K562 (cell line): ENCODE measurements around the gene LRGUK. TPM values are rescaled to one million over a fixed set of nuclear protein-coding genes. Genes with fewer than 3 reads are reported as not detected.
A peak's percentile ranks its signal among the peaks of the same experiment; 100 is the strongest.

Source experiments
- ATF7 ChIP-seq: fragments of 450-650 bp; IDR thresholded peaks from 2 replicates; pipeline ENCODE4 v1.7.1; 2014; ENCODE audit warnings: mild to moderate bottlenecking, moderate library complexity
- CAMTA2 ChIP-seq: fragments of 250-450 bp; sonication (Bioruptor Pico); conservative IDR thresholded peaks from 2 replicates; pipeline ENCODE4 v1.5.1; 2022
- CXXC5 ChIP-seq: fragments of 250-450 bp; sonication (Bioruptor Pico); IDR thresholded peaks from 2 replicates; pipeline ENCODE4 v1.8.0; 2022; ENCODE audit warnings: inconsistent platforms, mild to moderate bottlenecking, moderate library complexity
- E2F3 ChIP-seq: fragments of 250-450 bp; sonication (Bioruptor Pico); IDR thresholded peaks from 2 replicates; pipeline ENCODE4 v1.4.0; 2020; ENCODE audit warnings: mild to moderate bottlenecking
- ELF1 ChIP-seq: fragments of 200-800 bp; sonication (Bioruptor generic); IDR thresholded peaks from 2 replicates; pipeline ENCODE4 v1.6.1; 2016; ENCODE audit warnings: missing genetic modification characterization, missing compliant biosample characterization
- ELF4 ChIP-seq: fragments of 450-650 bp; formaldehyde crosslinking; IDR thresholded peaks from 2 replicates; pipeline ENCODE4 v1.4.0; 2022; ENCODE audit warnings: missing genetic modification characterization
- ETV6 ChIP-seq, 3 experiments: fragments of 150-350 bp in 1 of 3; sonication (generic) in 1 of 3; formaldehyde crosslinking in 1 of 3; IDR thresholded peaks; 2 replicates each; pipeline versions ENCODE4 v1.6.1 to v1.8.0; 2014 to 2022; ENCODE audit warnings: borderline replicate concordance in 2 of 3, low read depth in 2 of 3, antibody characterized with exemption in 1 of 3, low read length in 1 of 3, mild to moderate bottlenecking in 1 of 3, missing genetic modification reagents in 1 of 3
- FOXJ2 ChIP-seq: fragments of 200-800 bp; sonication (Bioruptor generic); IDR thresholded peaks from 2 replicates; pipeline ENCODE4 v1.6.1; 2016; ENCODE audit warnings: missing genetic modification characterization, missing compliant biosample characterization
- FOXK2 ChIP-seq, 2 experiments: fragments of 450-650 bp; IDR thresholded peaks in 1 of 2; conservative IDR thresholded peaks in 1 of 2; 2 replicates each; pipeline ENCODE4 v1.6.1; 2016; ENCODE audit warnings: low read depth in 2 of 2, mild to moderate bottlenecking in 1 of 2
- IFI16 ChIP-seq: fragments of 250-450 bp; sonication (Bioruptor Pico); IDR thresholded peaks from 2 replicates; pipeline ENCODE4 v2.1.2; 2022; ENCODE audit warnings: mild to moderate bottlenecking, inconsistent platforms
- JUN ChIP-seq, 2 experiments: sonication (generic) in 1 of 2; formaldehyde crosslinking in 1 of 2; IDR thresholded peaks; 2 replicates each; pipeline versions ENCODE4 v1.6.1 to v1.8.0; 2012 to 2022; ENCODE audit warnings: borderline replicate concordance in 2 of 2, mild to moderate bottlenecking in 2 of 2, improper control_type of control experiment in 1 of 2, low read depth in 1 of 2, low read length in 1 of 2, missing genetic modification reagents in 1 of 2
- KAT7 ChIP-seq: sonication (generic); formaldehyde crosslinking; IDR thresholded peaks from 2 replicates; pipeline ENCODE4 v1.8.0; 2022; ENCODE audit warnings: missing genetic modification reagents, mild to moderate bottlenecking, borderline replicate concordance
- KLF16 ChIP-seq: IDR thresholded peaks from 2 replicates; pipeline ENCODE4 v1.6.1; 2016; ENCODE audit warnings: antibody characterized with exemption
- MAZ ChIP-seq, 2 experiments: fragments of 450-650 bp in 1 of 2; sonication (generic) in 1 of 2; formaldehyde crosslinking; IDR thresholded peaks in 1 of 2; conservative IDR thresholded peaks in 1 of 2; 2 replicates each; pipeline versions ENCODE4 v1.4.0 to v1.5.0; 2020; ENCODE audit warnings: mild to moderate bottlenecking in 1 of 2, missing genetic modification reagents in 1 of 2
- MYC ChIP-seq, 2 experiments: fragments of 250-450 bp in 1 of 2; sonication (Bioruptor Pico) in 1 of 2; IDR thresholded peaks; 2 replicates each; pipeline versions ENCODE4 v1.5.1 to v1.6.1; 2012 to 2021; ENCODE audit warnings: low read depth in 2 of 2, borderline replicate concordance in 1 of 2, improper control_type of control experiment in 1 of 2, low read length in 1 of 2, mild to moderate bottlenecking in 1 of 2, moderate library complexity in 1 of 2
- NCOA4 ChIP-seq: fragments of 450-650 bp; IDR thresholded peaks from 2 replicates; pipeline ENCODE4 v1.6.1; 2018; ENCODE audit warnings: mild to moderate bottlenecking; ENCODE audit not compliant: partially characterized antibody
- NFE2 ChIP-seq: IDR thresholded peaks from 2 replicates; pipeline ENCODE4 v1.6.1; 2014; ENCODE audit warnings: antibody characterized with exemption, low read depth
- PTRF ChIP-seq: fragments of 450-650 bp; IDR thresholded peaks from 2 replicates; pipeline ENCODE4 v1.6.1; 2016; ENCODE audit warnings: mild to moderate bottlenecking, missing genetic modification characterization, missing compliant biosample characterization
- RAD21 ChIP-seq, 2 experiments: fragments of 250-450 bp in 1 of 2; fragments of 450-650 bp in 1 of 2; sonication (Bioruptor Pico) in 1 of 2; formaldehyde crosslinking in 1 of 2; IDR thresholded peaks in 1 of 2; conservative IDR thresholded peaks in 1 of 2; 2 replicates each; pipeline versions ENCODE4 v1.4.0 to v1.8.0; 2020 to 2022; ENCODE audit warnings: mild to moderate bottlenecking in 2 of 2, moderate library complexity in 1 of 2
- RBBP5 ChIP-seq: fragments of 200-600 bp; sonication (generic); IDR thresholded peaks from 2 replicates; pipeline ENCODE4 v1.6.1; 2012; ENCODE audit warnings: borderline replicate concordance, mild to moderate bottlenecking, low read length, control low read depth, inconsistent platforms; ENCODE audit not compliant: insufficient read depth, poor library complexity, severe bottlenecking
- RBM15 ChIP-seq: fragments of 200-400 bp; formaldehyde crosslinking; IDR thresholded peaks from 2 replicates; pipeline ENCODE4 v1.6.1; 2018; ENCODE audit warnings: mild to moderate bottlenecking, low read length, moderate library complexity; ENCODE audit not compliant: insufficient read depth
- STAG1 ChIP-seq: sonication (generic); formaldehyde crosslinking; IDR thresholded peaks from 2 replicates; pipeline ENCODE4 v1.5.0; 2020; ENCODE audit warnings: missing genetic modification reagents, borderline replicate concordance
- ZBTB8A ChIP-seq: fragments of 450-650 bp; IDR thresholded peaks from 2 replicates; pipeline ENCODE4 v1.6.1; 2018; ENCODE audit warnings: mild to moderate bottlenecking, moderate library complexity; ENCODE audit not compliant: partially characterized antibody
- ZKSCAN3 ChIP-seq: fragments of 250-450 bp; sonication (Bioruptor Pico); IDR thresholded peaks from 2 replicates; pipeline ENCODE4 v1.4.0; 2020
- ZKSCAN8 ChIP-seq: fragments of 200-800 bp; sonication (Bioruptor generic); IDR thresholded peaks from 2 replicates; pipeline ENCODE4 v1.6.1; 2016; ENCODE audit warnings: missing genetic modification characterization, missing compliant biosample characterization
- ZNF121 ChIP-seq: sonication (generic); formaldehyde crosslinking; conservative IDR thresholded peaks from 2 replicates; pipeline ENCODE4 v1.8.0; 2022; ENCODE audit warnings: missing genetic modification reagents
- ZNF444 ChIP-seq: fragments of 250-450 bp; sonication (Bioruptor Pico); IDR thresholded peaks from 2 replicates; pipeline ENCODE4 v1.4.0; 2020; ENCODE audit warnings: mild to moderate bottlenecking, moderate library complexity
- ZNF589 ChIP-seq: fragments of 200-800 bp; sonication (Bioruptor generic); IDR thresholded peaks from 2 replicates; pipeline ENCODE4 v1.6.1; 2016; ENCODE audit warnings: low read depth, missing genetic modification characterization, missing compliant biosample characterization
- polyA plus RNA-seq, 8 experiments: library from polyadenylated mRNA; depleted of rRNA in 4 of 8; stranded (reverse) in 5 of 8; unstranded in 3 of 8; fragments of >200 nt; fragmentation: Nextera tagmentation in 2 of 8; fragmentation: Illumina TruSeq in 1 of 8; extraction: Ambion mirVana in 2 of 8; extraction: Trizol in 1 of 8; gene quantifications; 2 replicates each; pipeline versions ENCODE4 v1.2.1 to v1.2.3, GENCODE V29; 2011 to 2014; ENCODE audit warnings: inconsistent platforms in 1 of 8, missing spikeins in 1 of 8
- total RNA-seq, 7 experiments: library from RNA; depleted of rRNA in 6 of 7; stranded (reverse); fragments of >200 nt in 6 of 7; fragmentation: Illumina TruSeq in 2 of 7; extraction: Trizol in 2 of 7; gene quantifications; 2 replicates each; pipeline versions ENCODE4 v1.2.1 to v1.2.3, GENCODE V29; 2011 to 2021; ENCODE audit warnings: low replicate concordance in 1 of 7
- TF ChIP-seq, protein P1 (sequence below): fragments of 450-650 bp; conservative IDR thresholded peaks from 2 replicates; pipeline ENCODE4 v1.6.1; 2016; ENCODE audit warnings: missing genetic modification characterization, low read depth, mild to moderate bottlenecking, control low read depth, missing compliant biosample characterization

Gene LRGUK
- total and polyA plus RNA-seq, 9 of the 15 experiments (the other 6 are each of a cell fraction or from before 2014, with no cell fraction given), result 0.04 to 0.33 (median 0.18) TPM

DNA sequence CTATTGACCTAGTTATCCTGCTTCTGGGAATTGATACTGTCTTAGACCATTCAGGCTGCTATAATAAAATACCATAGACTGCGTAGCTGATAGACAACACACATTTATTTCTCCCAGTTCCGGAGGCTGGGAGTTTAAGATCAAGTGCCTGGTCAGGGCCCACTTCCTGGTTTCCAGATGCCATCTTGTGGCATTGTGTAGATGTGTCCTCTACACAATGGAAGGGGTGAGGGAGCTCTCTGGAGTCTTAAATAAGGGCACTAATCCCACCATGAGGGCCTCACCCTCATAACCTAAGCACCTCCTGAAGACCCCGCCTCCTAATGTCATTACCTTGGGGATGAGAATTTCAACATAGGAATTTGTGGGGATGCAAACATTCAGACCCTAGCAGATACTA lies 127.2 kb downstream of the LRGUK start (continued):
- no peak for TF ChIP-seq RBM15
- no peak for TF ChIP-seq ZNF121 (CRISPR knock-in tag)
- TF ChIP-seq NCOA4, result no peak
- TF ChIP-seq ELF4 (CRISPR knock-in tag), result no peak
- no peak for TF ChIP-seq ZNF444 (CRISPR knock-in tag)
- TF ChIP-seq CAMTA2 (CRISPR knock-in tag), result no peak
- TF ChIP-seq PTRF (tag), result no peak
- no peak for TF ChIP-seq ZKSCAN3
- TF ChIP-seq CXXC5 (CRISPR knock-in tag), result 0 out of 2 replicates have a peak, but pooled peaks have one; percentile 10
- no peak for TF ChIP-seq JUN (IDR thresholded peaks at IDR 0.05; ENCODE audit: borderline replicate concordance, low read depth, low read length)
- no peak for TF ChIP-seq JUN (CRISPR knock-in tag; IDR thresholded peaks at IDR 0.05; ENCODE audit: borderline replicate concordance)
- TF ChIP-seq ETV6 (IDR thresholded peaks at IDR 0.05; ENCODE audit: borderline replicate concordance in 1 of 2, low read depth in 2 of 2, low read length in 1 of 2), result no peak
- TF ChIP-seq ETV6 (CRISPR knock-in tag; IDR thresholded peaks at IDR 0.05; ENCODE audit: borderline replicate concordance), result no peak
- no peak for TF ChIP-seq ZBTB8A
- TF ChIP-seq ZKSCAN8, result no peak
- TF ChIP-seq MAZ (CRISPR knock-in tag; conservative IDR thresholded peaks at IDR 0.05 in 1 of 2, IDR thresholded peaks at IDR 0.05 in 1 of 2), result no peak
- no peak for TF ChIP-seq E2F3 (CRISPR knock-in tag)
- TF ChIP-seq KAT7, result no peak
- peak; percentile 51 to 86 for TF ChIP-seq RAD21 (CRISPR knock-in tag; conservative IDR thresholded peaks at IDR 0.05 in 1 of 2, IDR thresholded peaks at IDR 0.05 in 1 of 2)
- TF ChIP-seq STAG1 (CRISPR knock-in tag), result peak; percentile 44; the same call in 1 of the 2 replicates
- TF ChIP-seq IFI16 (CRISPR knock-in tag), result no peak
- TF ChIP-seq NFE2, result no peak
- TF ChIP-seq, protein P1, sequence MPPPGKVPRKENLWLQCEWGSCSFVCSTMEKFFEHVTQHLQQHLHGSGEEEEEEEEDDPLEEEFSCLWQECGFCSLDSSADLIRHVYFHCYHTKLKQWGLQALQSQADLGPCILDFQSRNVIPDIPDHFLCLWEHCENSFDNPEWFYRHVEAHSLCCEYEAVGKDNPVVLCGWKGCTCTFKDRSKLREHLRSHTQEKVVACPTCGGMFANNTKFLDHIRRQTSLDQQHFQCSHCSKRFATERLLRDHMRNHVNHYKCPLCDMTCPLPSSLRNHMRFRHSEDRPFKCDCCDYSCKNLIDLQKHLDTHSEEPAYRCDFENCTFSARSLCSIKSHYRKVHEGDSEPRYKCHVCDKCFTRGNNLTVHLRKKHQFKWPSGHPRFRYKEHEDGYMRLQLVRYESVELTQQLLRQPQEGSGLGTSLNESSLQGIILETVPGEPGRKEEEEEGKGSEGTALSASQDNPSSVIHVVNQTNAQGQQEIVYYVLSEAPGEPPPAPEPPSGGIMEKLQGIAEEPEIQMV (tag), result no peak
- TF ChIP-seq ATF7, result no peak
- TF ChIP-seq FOXJ2, result no peak
- no peak for TF ChIP-seq ELF1 (tag)
- 0 out of 2 replicates have a peak, but pooled peaks have one; percentile 16 for TF ChIP-seq KLF16
- 0 out of 2 replicates have a peak, but pooled peaks have one; percentile 27 for TF ChIP-seq MYC (IDR thresholded peaks at IDR 0.05; ENCODE audit: low read depth, low read length)
- TF ChIP-seq MYC (CRISPR knock-in tag; IDR thresholded peaks at IDR 0.05; ENCODE audit: borderline replicate concordance, low read depth), result no peak
- no peak for TF ChIP-seq FOXK2 (conservative IDR thresholded peaks at IDR 0.05 in 1 of 2, IDR thresholded peaks at IDR 0.05 in 1 of 2; ENCODE audit: low read depth in 2 of 2)
- TF ChIP-seq RBBP5, result no peak
- no peak for TF ChIP-seq ZNF589
